ENCODE data around the gene ZMYND8. TPM values are rescaled to one million over a fixed set of nuclear protein-coding genes. Genes with fewer than 3 reads are reported as not detected.
"Not testable (repeated sequence)": the region's sequence is repeated elsewhere in the genome, so short reads cannot be mapped to it uniquely, and the experiment has no call there.

ZMYND8 gene
- total RNA-seq, 2 experiments from 2014 or later: 28.1 to 29.6 TPM

DNA sequence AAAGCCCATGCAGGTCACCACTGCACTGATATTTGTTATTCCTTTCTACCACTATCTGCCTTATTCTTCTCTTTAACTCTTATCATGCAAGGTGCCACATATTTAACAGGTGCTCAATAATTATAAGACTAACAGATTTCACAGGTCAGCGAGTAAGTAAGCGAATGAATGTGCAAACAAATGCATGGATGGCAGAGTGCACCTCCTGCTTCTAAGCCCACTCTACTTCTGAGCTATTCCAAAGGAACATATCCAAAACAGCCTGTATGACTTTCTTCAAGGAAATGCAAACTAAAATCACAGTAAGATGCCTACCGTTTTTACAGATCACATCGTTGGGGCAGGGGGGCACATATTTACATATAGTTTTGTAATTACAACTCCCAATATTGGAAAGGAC lies 71.3 kb downstream of the ZMYND8 start:
- no peak overlapping the region for H3K4me3 Mint-ChIP-seq
- no peak for DNase-seq
- H3K27ac Mint-ChIP-seq: no peak overlapping the region
- H3K27me3 Mint-ChIP-seq: no peaks in the 10 kb centered on the region
- no peaks in the 10 kb centered on the region for H3K9me3 Mint-ChIP-seq
- intact Hi-C loops (cut with micrococcal nuclease): no loop called here
- CTCF ChIA-PET: interaction anchor here (1.7 kb wide), 1 partner anchor 12 kb away, joined by 11 read pairs; no protein-coding TSS in a partner anchor
- no peaks in the 10 kb centered on the region for H3K4me1 Mint-ChIP-seq (ENCODE audit: low read depth)
- peaks cover 49% of the 10 kb centered on the region for H3K36me3 Mint-ChIP-seq
- POLR2A ChIA-PET: no interaction called here

- H3K4me3 Mint-ChIP-seq: no peak overlapping the region
- intact Hi-C loops (cut with micrococcal nuclease): no loop called here
- no peaks in the 10 kb centered on the region for H3K27me3 Mint-ChIP-seq
- DNase-seq: no peak
- H3K4me1 Mint-ChIP-seq (ENCODE audit: low read depth): no peaks in the 10 kb centered on the region
- ChIA-PET POLR2A (no interaction called here), CTCF (interaction anchor here (1.7 kb wide), 1 partner anchor 11 kb away, joined by 11 read pairs; no protein-coding TSS in a partner anchor)
- H3K27ac Mint-ChIP-seq: no peak overlapping the region
- H3K9me3 Mint-ChIP-seq: no peaks in the 10 kb centered on the region
- H3K36me3 Mint-ChIP-seq: peaks cover 41% of the 10 kb centered on the region
Observed at GRCh38 chr20:47284373-47284772, 72.1 kb downstream of the ZMYND8 start.

- Mint-ChIP-seq H3K27me3 (no peaks in the 10 kb centered on the region), H3K36me3 (peaks cover 37% of the 10 kb centered on the region), H3K4me1 (ENCODE audit: low read depth) (no peaks in the 10 kb centered on the region), H3K9me3 (no peaks in the 10 kb centered on the region), H3K4me3 (no peak overlapping the region), H3K27ac (no peak overlapping the region)
- POLR2A ChIA-PET: interaction anchor here (0.9 kb wide), 1 partner anchor 9 kb away, joined by 4 read pairs; no protein-coding TSS in a partner anchor
- CTCF ChIA-PET: interaction anchor here (1.1 to 1.7 kb wide), 3 partner anchors 10 to 101 kb away, joined by 6 to 11 read pairs (median 7); no protein-coding TSS in a partner anchor
- intact Hi-C loops (cut with micrococcal nuclease): no loop called here
- DNase-seq: no peak
Observed at GRCh38 chr20:47283411-47283810, 73.1 kb downstream of the ZMYND8 start.

- no peak overlapping the region for H3K4me3 Mint-ChIP-seq
- H3K36me3 Mint-ChIP-seq: peaks cover 36% of the 10 kb centered on the region
- H3K27ac Mint-ChIP-seq: no peak overlapping the region
- no peaks in the 10 kb centered on the region for H3K9me3 Mint-ChIP-seq
- DNase-seq: no peak
- POLR2A ChIA-PET: interaction anchor here (0.9 kb wide), 1 partner anchor 8 kb away, joined by 4 read pairs; no protein-coding TSS in a partner anchor
- H3K4me1 Mint-ChIP-seq (ENCODE audit: low read depth): no peaks in the 10 kb centered on the region
- CTCF ChIA-PET: interaction anchor here (1.1 to 1.6 kb wide), 2 partner anchors 10 to 101 kb away, joined by 6 to 7 read pairs; no protein-coding TSS in a partner anchor
- H3K27me3 Mint-ChIP-seq: no peaks in the 10 kb centered on the region
- intact Hi-C loops (cut with micrococcal nuclease): no loop called here
Observed at GRCh38 chr20:47282864-47283263, 73.6 kb downstream of the ZMYND8 start.

GRCh38 chr20:47281376-47281775 lies 75.1 kb downstream of the ZMYND8 start:
- H3K4me1 Mint-ChIP-seq (ENCODE audit: low read depth): peaks cover 5% of the 10 kb centered on the region
- H3K4me3 Mint-ChIP-seq: no peak overlapping the region
- intact Hi-C loops (cut with micrococcal nuclease): no loop called here
- peaks cover 40% of the 10 kb centered on the region for H3K36me3 Mint-ChIP-seq
- no peaks in the 10 kb centered on the region for H3K9me3 Mint-ChIP-seq
- DNase-seq: no peak
- no peak overlapping the region for H3K27ac Mint-ChIP-seq
- POLR2A ChIA-PET: no interaction called here
- CTCF ChIA-PET: interaction anchor here (2.1 kb wide), 1 partner anchor 8 kb away, joined by 6 read pairs; no protein-coding TSS in a partner anchor
- no peaks in the 10 kb centered on the region for H3K27me3 Mint-ChIP-seq

DNA sequence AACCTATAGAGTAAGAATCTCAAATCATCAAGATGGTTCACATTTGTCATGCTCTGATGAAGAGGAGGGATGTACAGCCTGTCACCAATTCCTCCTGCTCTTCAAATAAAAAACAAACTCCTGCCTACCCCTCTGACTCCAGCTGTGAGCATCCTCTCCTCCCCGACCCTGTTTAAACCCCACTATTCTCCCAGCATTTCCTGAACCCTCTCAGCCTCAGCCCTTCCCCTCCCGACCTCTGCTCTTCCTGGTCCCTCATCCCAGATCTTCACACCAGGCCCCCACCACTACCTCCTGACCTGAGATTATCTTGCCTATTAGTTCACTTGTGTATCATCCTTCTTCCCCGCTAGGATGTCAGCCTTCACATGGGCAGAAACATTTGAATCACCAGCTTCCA lies 75.8 kb downstream of the ZMYND8 start:
- DNase-seq: no peak
- H3K27ac Mint-ChIP-seq: no peak overlapping the region
- no peak overlapping the region for H3K4me3 Mint-ChIP-seq
- H3K4me1 Mint-ChIP-seq (ENCODE audit: low read depth): peaks cover 10% of the 10 kb centered on the region
- intact Hi-C loops (cut with micrococcal nuclease): no loop called here
- POLR2A ChIA-PET: no interaction called here
- no peaks in the 10 kb centered on the region for H3K9me3 Mint-ChIP-seq
- H3K27me3 Mint-ChIP-seq: no peaks in the 10 kb centered on the region
- CTCF ChIA-PET: interaction anchor here (2.1 kb wide), 1 partner anchor 8 kb away, joined by 6 read pairs; no protein-coding TSS in a partner anchor
- H3K36me3 Mint-ChIP-seq: peaks cover 45% of the 10 kb centered on the region

- H3K27ac Mint-ChIP-seq: no peak overlapping the region
- H3K36me3 Mint-ChIP-seq: peaks cover 48% of the 10 kb centered on the region
- POLR2A ChIA-PET: no interaction called here
- intact Hi-C loops (cut with micrococcal nuclease): no loop called here
- H3K4me1 Mint-ChIP-seq (ENCODE audit: low read depth): peaks cover 15% of the 10 kb centered on the region
- CTCF ChIA-PET: interaction anchor here (2.1 kb wide), 1 partner anchor 7 kb away, joined by 6 read pairs; no protein-coding TSS in a partner anchor
- DNase-seq: no peak
- no peak overlapping the region for H3K4me3 Mint-ChIP-seq
- H3K9me3 Mint-ChIP-seq: no peaks in the 10 kb centered on the region
- no peaks in the 10 kb centered on the region for H3K27me3 Mint-ChIP-seq
Observed at GRCh38 chr20:47280228-47280627, 76.3 kb downstream of the ZMYND8 start.

DNA sequence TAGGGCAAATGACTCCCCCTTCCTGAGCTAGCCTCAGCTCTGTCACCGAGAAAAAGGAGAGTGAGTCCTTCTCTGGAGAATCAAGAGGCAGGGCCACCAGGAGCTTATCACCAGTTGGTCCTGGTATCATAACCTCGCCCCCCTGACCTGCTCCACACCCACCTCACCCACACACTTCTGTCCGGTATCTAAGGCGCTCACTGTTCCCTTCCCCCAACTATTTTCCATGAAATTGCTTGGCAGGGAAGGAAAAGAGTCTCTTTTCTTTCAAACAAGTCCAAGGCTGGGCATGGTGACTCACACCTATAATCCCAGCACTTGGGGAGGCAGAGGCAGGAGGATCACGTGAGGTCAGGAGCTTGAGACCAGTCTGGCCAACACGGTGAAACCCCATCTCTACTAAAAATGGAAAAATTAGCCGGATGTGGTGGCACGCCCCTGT lies 77.6 kb downstream of the ZMYND8 start:
- peaks cover 26% of the 10 kb centered on the region for H3K4me1 Mint-ChIP-seq (ENCODE audit: low read depth)
- H3K27me3 Mint-ChIP-seq: no peaks in the 10 kb centered on the region
- intact Hi-C loops (cut with micrococcal nuclease): no loop called here
- ChIA-PET CTCF (interaction anchor here (10.1 kb wide), 1 partner anchor 104 kb away, joined by 663 read pairs; no protein-coding TSS in a partner anchor), POLR2A (no interaction called here)
- no peak for DNase-seq
- H3K9me3 Mint-ChIP-seq: no peaks in the 10 kb centered on the region
- H3K27ac Mint-ChIP-seq: no peak overlapping the region
- H3K4me3 Mint-ChIP-seq: no peak overlapping the region
- peaks cover 42% of the 10 kb centered on the region for H3K36me3 Mint-ChIP-seq

DNA sequence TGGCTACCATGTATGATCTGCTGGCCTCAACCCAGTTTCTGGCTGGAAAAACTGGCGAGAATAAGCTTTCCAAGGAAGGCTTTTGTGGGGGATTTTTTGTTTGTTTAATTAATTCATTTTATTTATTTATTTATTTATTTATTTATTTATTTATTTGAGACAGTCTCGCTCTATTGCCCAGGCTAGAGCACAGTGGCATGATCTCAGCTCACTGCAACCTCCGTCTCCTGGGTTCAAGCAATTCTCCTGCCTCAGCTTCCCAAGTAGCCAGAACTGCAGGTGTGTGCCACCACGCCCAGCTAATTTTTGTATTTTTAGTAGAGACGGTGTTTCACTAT lies 79.0 kb downstream of the ZMYND8 start:
- POLR2A ChIA-PET; H3K27me3 Mint-ChIP-seq; DNase-seq; H3K4me3 Mint-ChIP-seq; H3K27ac Mint-ChIP-seq; H3K9me3 Mint-ChIP-seq; intact Hi-C loops (cut with micrococcal nuclease): not testable (repeated sequence)
- CTCF ChIA-PET: interaction anchor here (10.1 kb wide), 1 partner anchor 105 kb away, joined by 663 read pairs; no protein-coding TSS in a partner anchor
- Mint-ChIP-seq H3K4me1 (ENCODE audit: low read depth) (peaks cover 39% of the 10 kb centered on the region), H3K36me3 (peaks cover 40% of the 10 kb centered on the region)

GRCh38 chr20:47276851-47277534 lies 79.5 kb downstream of the ZMYND8 start:
- Mint-ChIP-seq H3K27ac (no peak overlapping the region), H3K9me3 (no peaks in the 10 kb centered on the region), H3K4me3 (no peak overlapping the region), H3K4me1 (ENCODE audit: low read depth) (peaks cover 39% of the 10 kb centered on the region), H3K27me3 (no peaks in the 10 kb centered on the region), H3K36me3 (peaks cover 38% of the 10 kb centered on the region)
- CTCF ChIA-PET: interaction anchor here (10.1 kb wide), 1 partner anchor 106 kb away, joined by 663 read pairs; no protein-coding TSS in a partner anchor
- POLR2A ChIA-PET: no interaction called here
- intact Hi-C loops (cut with micrococcal nuclease): no loop called here
- DNase-seq: no peak

DNA sequence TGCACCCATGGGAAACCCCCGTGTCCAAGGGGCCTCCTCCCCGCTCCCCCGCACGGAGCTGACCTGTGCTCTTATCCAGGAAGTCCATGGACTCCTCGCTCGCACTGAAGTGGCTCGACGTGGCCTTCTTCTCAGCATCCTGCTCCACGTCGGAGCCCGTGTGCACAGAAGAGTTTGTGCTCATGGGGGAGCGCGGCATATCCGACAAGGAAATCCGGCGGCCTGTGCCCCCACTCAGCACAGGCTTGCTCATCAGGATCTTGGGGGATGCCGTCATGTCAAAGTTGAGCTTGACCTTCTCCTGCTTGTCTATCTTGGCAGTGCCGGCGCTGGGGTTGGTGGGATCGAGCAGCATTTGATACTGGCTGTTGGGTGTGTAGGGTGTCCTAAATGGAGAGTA lies 80.2 kb downstream of the ZMYND8 start:
- Mint-ChIP-seq H3K36me3 (peaks cover 32% of the 10 kb centered on the region), H3K27me3 (no peaks in the 10 kb centered on the region), H3K9me3 (no peaks in the 10 kb centered on the region), H3K4me3 (no peak overlapping the region), H3K27ac (no peak overlapping the region), H3K4me1 (ENCODE audit: low read depth) (peaks cover 39% of the 10 kb centered on the region)
- no peak for DNase-seq
- POLR2A ChIA-PET: no interaction called here
- intact Hi-C loops (cut with micrococcal nuclease): no loop called here
- CTCF ChIA-PET: interaction anchor here (10.1 kb wide), 1 partner anchor 106 kb away, joined by 663 read pairs; no protein-coding TSS in a partner anchor

DNA sequence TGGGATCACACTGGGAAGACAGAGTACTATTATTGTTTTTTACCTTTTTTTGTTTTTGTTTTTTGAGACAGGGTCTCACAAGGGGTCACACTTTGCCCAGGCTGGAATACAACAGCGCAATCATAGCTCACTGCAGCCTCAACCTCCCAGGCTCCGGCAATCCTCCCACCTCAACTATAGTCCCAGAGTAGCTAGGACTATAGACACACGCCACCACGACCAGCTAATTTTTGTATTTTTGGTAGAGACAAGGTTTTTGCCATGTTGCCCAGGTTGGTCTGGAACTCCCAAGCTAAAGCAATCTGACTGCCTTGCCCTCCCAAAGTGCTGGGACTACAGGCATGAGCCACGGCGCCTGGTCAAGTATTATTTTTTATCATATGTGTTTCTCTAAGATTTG lies 81.0 kb downstream of the ZMYND8 start:
- CTCF ChIA-PET: interaction anchor here (0.6 to 10.1 kb wide), 5 partner anchors 78 to 348 kb away, joined by 3 to 663 read pairs (median 64); partner anchors contain the start of gene ZMYND8
- intact Hi-C loops (cut with micrococcal nuclease): loop anchor here (2.0 kb wide), 2 partner anchors 41 to 75 kb away; no protein-coding TSS in a partner anchor
- DNase-seq: no peak
- POLR2A ChIA-PET: interaction anchor here (1.5 kb wide), 1 partner anchor 212 kb away, joined by 6 read pairs; no protein-coding TSS in a partner anchor
- no peak overlapping the region for H3K4me3 Mint-ChIP-seq
- H3K27ac Mint-ChIP-seq: peak overlapping the region; percentile 92
- peaks cover 39% of the 10 kb centered on the region for H3K4me1 Mint-ChIP-seq (ENCODE audit: low read depth)
- H3K36me3 Mint-ChIP-seq: peaks cover 27% of the 10 kb centered on the region
- H3K27me3 Mint-ChIP-seq: no peaks in the 10 kb centered on the region
- H3K9me3 Mint-ChIP-seq: no peaks in the 10 kb centered on the region
